Cardiac atrium fibroblast (primary cell): ENCODE data around the gene TARS3. TPM values are rescaled to one million over a fixed set of nuclear protein-coding genes. Genes with fewer than 3 reads are reported as not detected.

Experiments
- total RNA-seq: library from RNA; depleted of rRNA; stranded (reverse); fragments of >200 nt; gene quantifications from 2 replicates; pipeline ENCODE4 v1.2.3, GENCODE V29; 2015

Gene TARS3
- total RNA-seq = 3.1 and 4.7 TPM in 2 replicates

GRCh38 chr15:101723874-101724674 lies at the start of gene TARS3:
TARS3 (minus strand) TSS chr15:101724473; CDS start chr15:101724387, 86 bp downstream.

GRCh38 chr15:101652098-101652785 lies 72.0 kb downstream of the TARS3 start, which contains the start of gene TM2D3:
TM2D3 (minus strand) TSS chr15:101652381; CDS start chr15:101652361, 20 bp downstream.

Other genes with a start within 250 kb of the TARS3 start
- 5.6 and 12.6 TPM in 2 replicates for gene PCSK6, start 234.8 kb downstream of the TARS3 start, total RNA-seq
- gene TM2D3, start 72.1 kb downstream of the TARS3 start, total RNA-seq = 21.3 and 28.0 TPM in 2 replicates
- gene OR4F6, start 79.0 kb upstream of the TARS3 start, total RNA-seq = not detected in 2 replicates
- gene OR4F15, start 87.7 kb upstream of the TARS3 start, total RNA-seq = not detected in 2 replicates